H9 (cell line): ENCODE measurements around the gene OSBPL9. TPM values are rescaled to one million over a fixed set of nuclear protein-coding genes. Genes with fewer than 3 reads are reported as not detected.

ENCODE experiments used
- DNase-seq: peaks from one replicate; pipeline ENCODE4 v3.0.0-alpha.2; 2017
- H2AFZ ChIP-seq: one replicate; pipeline ENCODE4 v1.6.1; 2013; ENCODE audit warnings: mild to moderate bottlenecking, low read length, control low read depth, moderate library complexity
- H2AK5ac ChIP-seq: 2 replicates; pipeline ENCODE4 v1.6.1; 2013; ENCODE audit warnings: low read length, control low read depth, mixed read lengths; ENCODE audit not compliant: insufficient read length
- H2BK120ac ChIP-seq: one replicate; pipeline ENCODE4 v1.6.1; 2013; ENCODE audit warnings: low read depth, mild to moderate bottlenecking, low read length, control low read depth, inconsistent platforms; ENCODE audit not compliant: poor library complexity, severe bottlenecking
- H2BK12ac ChIP-seq: 2 replicates; pipeline ENCODE4 v1.6.1; 2013; ENCODE audit warnings: low read length, control low read depth, mixed read lengths, low read depth; ENCODE audit not compliant: insufficient read length
- H2BK15ac ChIP-seq: 2 replicates; pipeline ENCODE4 v1.6.1; 2013; ENCODE audit warnings: low read depth, low read length, control low read depth
- H2BK20ac ChIP-seq: one replicate; pipeline ENCODE4 v1.6.1; 2013; ENCODE audit warnings: low read depth, mild to moderate bottlenecking, low read length, control low read depth, inconsistent platforms; ENCODE audit not compliant: poor library complexity, severe bottlenecking
- H2BK5ac ChIP-seq: 2 replicates; pipeline ENCODE4 v1.6.1; 2013; ENCODE audit warnings: low read length, control low read depth, mixed read lengths; ENCODE audit not compliant: insufficient read length
- H3K14ac ChIP-seq: 2 replicates; pipeline ENCODE4 v1.6.1; 2013; ENCODE audit warnings: low read length, control low read depth; ENCODE audit not compliant: insufficient read depth
- H3K18ac ChIP-seq: 2 replicates; pipeline ENCODE4 v1.6.1; 2013; ENCODE audit warnings: low read depth, mild to moderate bottlenecking, mixed read lengths, low read length, control low read depth; ENCODE audit not compliant: insufficient read length
- H3K23ac ChIP-seq: 2 replicates; pipeline ENCODE4 v1.6.1; 2013; ENCODE audit warnings: low read length, control low read depth, mixed read lengths, low read depth; ENCODE audit not compliant: insufficient read length
- H3K23me2 ChIP-seq: 2 replicates; pipeline ENCODE4 v1.6.1; 2013; ENCODE audit warnings: low read depth, mild to moderate bottlenecking, mixed read lengths, low read length, control low read depth; ENCODE audit not compliant: insufficient read length, poor library complexity, severe bottlenecking
- H3K27ac ChIP-seq: 2 replicates; pipeline ENCODE4 v1.5.1; 2013; ENCODE audit warnings: low read length, control low read depth, mixed read lengths, low read depth; ENCODE audit not compliant: insufficient read length
- H3K27me3 ChIP-seq: 2 replicates; pipeline ENCODE4 v1.6.1; 2013; ENCODE audit warnings: low read length, control low read depth, inconsistent platforms; ENCODE audit not compliant: insufficient read depth
- H3K4ac ChIP-seq: 2 replicates; pipeline ENCODE4 v1.6.1; 2013; ENCODE audit warnings: low read depth, mild to moderate bottlenecking, control low read depth, inconsistent platforms, low read length, moderate library complexity
- H3K4me1 ChIP-seq: 2 replicates; pipeline ENCODE4 v1.6.1; 2013; ENCODE audit warnings: low read length, control low read depth, inconsistent platforms; ENCODE audit not compliant: insufficient read depth
- H3K4me2 ChIP-seq: 2 replicates; pipeline ENCODE4 v1.6.1; 2013; ENCODE audit warnings: low read length, control low read depth, mixed read lengths; ENCODE audit not compliant: insufficient read length, insufficient read depth
- H3K56ac ChIP-seq: 2 replicates; pipeline ENCODE4 v1.6.1; 2013; ENCODE audit warnings: low read depth, mild to moderate bottlenecking, mixed read lengths, low read length, control low read depth; ENCODE audit not compliant: insufficient read length
- H3K79me1 ChIP-seq: 2 replicates; pipeline ENCODE4 v1.6.1; 2013; ENCODE audit warnings: low read depth, mild to moderate bottlenecking, moderate library complexity, low read length, control low read depth, inconsistent platforms; ENCODE audit not compliant: insufficient read depth, poor library complexity, severe bottlenecking
- H3K79me2 ChIP-seq: 2 replicates; pipeline ENCODE4 v1.6.1; 2013; ENCODE audit warnings: low read length, control low read depth, inconsistent platforms; ENCODE audit not compliant: insufficient read depth
- H3K9ac ChIP-seq: 2 replicates; pipeline ENCODE4 v1.6.1; 2013; ENCODE audit warnings: low read length, control low read depth, mixed read lengths; ENCODE audit not compliant: insufficient read length; ENCODE audit errors: extremely low read depth
- H3K9me3 ChIP-seq: one replicate; pipeline ENCODE4 v1.6.1; 2013; ENCODE audit warnings: low read depth, low read length, inconsistent platforms; ENCODE audit not compliant: control insufficient read depth
- H3T11ph ChIP-seq: one replicate; pipeline ENCODE4 v1.6.1; 2013; ENCODE audit warnings: mild to moderate bottlenecking, low read length, control low read depth, inconsistent platforms
- H4K20me1 ChIP-seq: one replicate; pipeline ENCODE4 v1.6.1; 2013; ENCODE audit not compliant: control insufficient read depth, insufficient read length, insufficient read depth
- H4K5ac ChIP-seq: 2 replicates; pipeline ENCODE4 v1.6.1; 2013; ENCODE audit warnings: low read depth, mild to moderate bottlenecking, mixed read lengths, low read length, control low read depth; ENCODE audit not compliant: insufficient read length
- H4K8ac ChIP-seq: replicated peaks from 2 replicates; pipeline ENCODE4 v1.6.1; 2013; ENCODE audit warnings: low read length, control low read depth, mixed read lengths, low read depth; ENCODE audit not compliant: insufficient read length
- H4K91ac ChIP-seq: 2 replicates; pipeline ENCODE4 v1.6.1; 2013; ENCODE audit warnings: low read depth, mild to moderate bottlenecking, moderate library complexity, mixed read lengths, low read length, control low read depth; ENCODE audit not compliant: insufficient read length
- H3K27ac Mint-ChIP-seq, 3 experiments: 2 replicates in 2 of 3; 3 replicates in 1 of 3; pipeline ENCODE4 v1.8.0; 2020 to 2021; ENCODE audit warnings: mixed read lengths in 3 of 3, mild to moderate bottlenecking in 1 of 3, moderate library complexity in 1 of 3
- H3K27me3 Mint-ChIP-seq: 2 replicates; pipeline ENCODE4 v1.8.0; 2021; ENCODE audit warnings: low read depth, mild to moderate bottlenecking, moderate library complexity, mixed read lengths
- H3K36me3 Mint-ChIP-seq, 3 experiments: 2 replicates in 2 of 3; 3 replicates in 1 of 3; pipeline ENCODE4 v1.8.0; 2020 to 2021; ENCODE audit warnings: low read depth in 3 of 3, mixed read lengths in 3 of 3; ENCODE audit not compliant: insufficient read depth in 1 of 3
- H3K4me1 Mint-ChIP-seq, 2 experiments: 2 replicates each; pipeline ENCODE4 v1.8.0; 2020; ENCODE audit warnings: mixed read lengths in 2 of 2
- H3K4me3 Mint-ChIP-seq, 2 experiments: 2 replicates in 1 of 2; 3 replicates in 1 of 2; pipeline ENCODE4 v1.8.0; 2020 to 2021; ENCODE audit warnings: mild to moderate bottlenecking in 2 of 2, mixed read lengths in 2 of 2, moderate library complexity in 1 of 2
- H3K9me3 Mint-ChIP-seq, 2 experiments: 2 replicates in 1 of 2; 3 replicates in 1 of 2; pipeline ENCODE4 v1.8.0; 2020; ENCODE audit warnings: mild to moderate bottlenecking in 2 of 2, mixed read lengths in 2 of 2, moderate library complexity in 1 of 2
- WGBS: extraction: QIAGEN DNeasy Blood & Tissue Kit; methylation state at CpG from one replicate; pipeline ENCODE4 v1.1.7; 2013; ENCODE audit warnings: missing lambda C conversion rate, low lambda C conversion rate, mixed read lengths; ENCODE audit not compliant: insufficient read length; ENCODE audit errors: extremely low coverage; 5-methylcytosine and 5-hydroxymethylcytosine counted together
- total RNA-seq: library from RNA; stranded (reverse); gene quantifications from 2 replicates; pipeline ENCODE4 v1.2.1, GENCODE V29; 2021
- TF ChIP-seq, protein P1 (sequence below): fragments of 200-600 bp; sonication (generic); conservative IDR thresholded peaks from 3 replicates; pipeline ENCODE4 v1.8.0; 2021; ENCODE audit warnings: antibody characterized with exemption, mild to moderate bottlenecking

OSBPL9 gene
- total RNA-seq, 1 experiment from 2014 or later = 76.7 TPM

GRCh38 chr1:51750218-51750617, 133.3 kb downstream of the OSBPL9 start:
- Mint-ChIP-seq H3K36me3 (peaks cover 5 to 32% (median 27%) of the 10 kb centered on the region in 3 experiments; a peak in 6 of 7 replicates), H3K27me3 (no peaks in the 10 kb centered on the region), H3K4me1 (peaks cover 2 to 3% of the 10 kb centered on the region in 2 experiments; a peak in 2 of 4 replicates), H3K9me3 (no peaks in the 10 kb centered on the region), H3K27ac (no peak overlapping the region), H3K4me3 (no peak overlapping the region)
- Histone ChIP-seq H3K18ac (no peak overlapping the region), H2AK5ac (no peak overlapping the region), H3K4me1 (no peaks in the 10 kb centered on the region), H2BK5ac (no peak overlapping the region), H3K79me1 (no peaks in the 10 kb centered on the region), H3K9ac (no peak overlapping the region), H2AFZ (no peak overlapping the region), H3K9me3 (no peaks in the 10 kb centered on the region), H3T11ph (no peak overlapping the region), H2BK12ac (no peak overlapping the region), H2BK20ac (no peak overlapping the region), H3K27ac (no peak overlapping the region), H3K14ac (no peak overlapping the region), H2BK15ac (no peak overlapping the region), H3K4me2 (no peak overlapping the region), H4K8ac (no peak overlapping the region), H2BK120ac (no peak overlapping the region), H3K79me2 (no peaks in the 10 kb centered on the region), H3K27me3 (no peaks in the 10 kb centered on the region), H4K20me1 (no peaks in the 10 kb centered on the region), H4K91ac (no peak overlapping the region), H3K23ac (no peak overlapping the region), H3K56ac (no peak overlapping the region), H3K4ac (no peak overlapping the region), H4K5ac (no peak overlapping the region), H3K23me2 (no peaks in the 10 kb centered on the region)
- no peak for DNase-seq
- WGBS = no CpG with 5 or more reads among the region's 3 CpGs
- TF ChIP-seq, protein P1, sequence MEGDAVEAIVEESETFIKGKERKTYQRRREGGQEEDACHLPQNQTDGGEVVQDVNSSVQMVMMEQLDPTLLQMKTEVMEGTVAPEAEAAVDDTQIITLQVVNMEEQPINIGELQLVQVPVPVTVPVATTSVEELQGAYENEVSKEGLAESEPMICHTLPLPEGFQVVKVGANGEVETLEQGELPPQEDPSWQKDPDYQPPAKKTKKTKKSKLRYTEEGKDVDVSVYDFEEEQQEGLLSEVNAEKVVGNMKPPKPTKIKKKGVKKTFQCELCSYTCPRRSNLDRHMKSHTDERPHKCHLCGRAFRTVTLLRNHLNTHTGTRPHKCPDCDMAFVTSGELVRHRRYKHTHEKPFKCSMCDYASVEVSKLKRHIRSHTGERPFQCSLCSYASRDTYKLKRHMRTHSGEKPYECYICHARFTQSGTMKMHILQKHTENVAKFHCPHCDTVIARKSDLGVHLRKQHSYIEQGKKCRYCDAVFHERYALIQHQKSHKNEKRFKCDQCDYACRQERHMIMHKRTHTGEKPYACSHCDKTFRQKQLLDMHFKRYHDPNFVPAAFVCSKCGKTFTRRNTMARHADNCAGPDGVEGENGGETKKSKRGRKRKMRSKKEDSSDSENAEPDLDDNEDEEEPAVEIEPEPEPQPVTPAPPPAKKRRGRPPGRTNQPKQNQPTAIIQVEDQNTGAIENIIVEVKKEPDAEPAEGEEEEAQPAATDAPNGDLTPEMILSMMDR = no peak
